Measurements from ENCODE around the gene ZBTB38.

DNA sequence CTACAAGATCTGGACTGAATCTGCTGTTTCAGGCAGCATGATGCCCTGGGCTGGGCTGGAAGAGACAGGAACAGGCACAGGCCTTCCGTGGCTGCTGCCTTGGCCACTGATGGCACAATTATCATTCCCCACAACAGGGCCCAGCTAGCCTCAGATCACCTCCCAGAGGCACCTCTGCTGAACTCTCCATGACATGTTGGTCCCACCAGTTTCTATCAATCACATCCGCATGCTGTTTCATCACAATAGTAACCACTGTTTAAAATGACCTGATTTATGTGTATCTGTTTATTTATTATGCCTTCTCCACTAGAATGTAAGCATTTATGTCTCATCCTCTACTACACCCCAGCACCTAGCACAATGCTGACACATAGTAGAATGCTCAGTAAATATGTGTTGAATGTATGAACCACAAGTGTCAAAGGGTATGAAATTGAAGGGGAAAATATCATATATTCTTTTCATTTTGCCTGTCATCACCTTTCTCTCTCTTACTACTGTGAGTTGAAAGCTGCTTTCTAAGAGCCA lies 32.7 kb upstream of the ZBTB38 start:
- TF ChIP-seq, protein P1, sequence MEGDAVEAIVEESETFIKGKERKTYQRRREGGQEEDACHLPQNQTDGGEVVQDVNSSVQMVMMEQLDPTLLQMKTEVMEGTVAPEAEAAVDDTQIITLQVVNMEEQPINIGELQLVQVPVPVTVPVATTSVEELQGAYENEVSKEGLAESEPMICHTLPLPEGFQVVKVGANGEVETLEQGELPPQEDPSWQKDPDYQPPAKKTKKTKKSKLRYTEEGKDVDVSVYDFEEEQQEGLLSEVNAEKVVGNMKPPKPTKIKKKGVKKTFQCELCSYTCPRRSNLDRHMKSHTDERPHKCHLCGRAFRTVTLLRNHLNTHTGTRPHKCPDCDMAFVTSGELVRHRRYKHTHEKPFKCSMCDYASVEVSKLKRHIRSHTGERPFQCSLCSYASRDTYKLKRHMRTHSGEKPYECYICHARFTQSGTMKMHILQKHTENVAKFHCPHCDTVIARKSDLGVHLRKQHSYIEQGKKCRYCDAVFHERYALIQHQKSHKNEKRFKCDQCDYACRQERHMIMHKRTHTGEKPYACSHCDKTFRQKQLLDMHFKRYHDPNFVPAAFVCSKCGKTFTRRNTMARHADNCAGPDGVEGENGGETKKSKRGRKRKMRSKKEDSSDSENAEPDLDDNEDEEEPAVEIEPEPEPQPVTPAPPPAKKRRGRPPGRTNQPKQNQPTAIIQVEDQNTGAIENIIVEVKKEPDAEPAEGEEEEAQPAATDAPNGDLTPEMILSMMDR (IDR thresholded peaks at IDR 0.05), result no peak
- TF ChIP-seq POLR2A (IDR thresholded peaks at IDR 0.05), result no peak

All from thyroid gland (tissue), 4 donors.